ENCODE data around the gene LSP1. TPM values are rescaled to one million over a fixed set of nuclear protein-coding genes. Genes with fewer than 3 reads are reported as not detected.

The LSP1 gene
- total RNA-seq, 1 donor from 2014 or later, result 78.2 TPM

GRCh38 chr11:1919391-1920127 is 66.7 kb downstream of the LSP1 start, which contains the start of gene TNNT3:
TSS of gene TNNT3 (plus strand) at chr11:1919703. CDS start at chr11:1922875, 3,172 bp downstream.
- H3K4me3 ChIP-seq, result no peak within 1 kb of the TSS
- H3K9me3 ChIP-seq, result no peaks in the 10 kb centered on the region
- ATAC-seq, result no peak
- no peak for DNase-seq
- no peak within 1 kb of the TSS for H3K27ac ChIP-seq
- no peak for TF ChIP-seq CTCF (IDR thresholded peaks at IDR 0.05)
- no peaks in the 10 kb centered on the region for H3K4me1 ChIP-seq
- no peaks in the 10 kb centered on the region for H3K36me3 ChIP-seq
- H3K27me3 ChIP-seq, result no peaks in the 10 kb centered on the region
- intact Hi-C loops (cut with DNase I), result no loop called here

DNA sequence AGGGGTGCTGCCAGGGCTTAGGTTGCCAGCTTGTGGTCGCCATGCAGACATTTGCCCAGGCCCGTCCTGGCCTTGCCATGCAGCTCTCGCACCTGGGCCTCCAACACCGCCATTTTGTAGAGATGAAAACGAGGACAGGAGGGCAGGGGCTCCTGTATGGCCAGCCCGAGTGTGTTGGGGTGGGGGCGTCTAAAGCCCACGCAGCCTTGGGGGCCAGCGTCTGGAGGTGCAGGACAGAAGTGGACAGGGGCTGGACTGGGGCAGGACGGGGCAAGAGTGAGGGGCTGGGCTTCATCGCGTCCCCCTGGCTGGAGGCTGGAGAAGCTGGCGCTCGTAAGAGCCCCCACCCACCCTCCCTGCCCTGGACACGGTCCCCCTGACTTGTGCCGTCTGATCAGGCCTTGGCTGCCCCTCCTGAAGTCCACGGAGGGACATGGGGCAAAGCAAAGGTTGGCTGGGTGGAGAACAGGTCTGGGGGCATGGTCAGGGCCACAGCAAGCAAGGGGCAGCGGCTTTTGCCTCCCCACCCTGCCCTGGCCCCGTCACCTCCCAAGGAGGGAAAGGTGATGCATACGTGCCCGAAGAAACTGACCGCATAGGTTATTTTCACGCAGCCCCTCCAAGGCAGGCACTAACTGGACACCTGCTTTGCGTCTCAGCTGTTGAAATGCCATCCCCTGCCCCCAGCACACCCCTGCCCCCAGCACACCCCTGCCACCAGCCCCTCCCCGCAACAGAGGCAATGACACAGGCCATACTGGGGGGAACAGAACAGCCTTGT is 67.4 kb downstream of the LSP1 start:
- no peak for TF ChIP-seq CTCF (IDR thresholded peaks at IDR 0.05)
- H3K4me3 ChIP-seq, result no peak overlapping the region
- H3K27ac ChIP-seq, result no peak overlapping the region
- intact Hi-C loops (cut with DNase I), result no loop called here
- ATAC-seq, result no peak
- no peaks in the 10 kb centered on the region for H3K27me3 ChIP-seq
- H3K36me3 ChIP-seq, result no peaks in the 10 kb centered on the region
- no peaks in the 10 kb centered on the region for H3K4me1 ChIP-seq
- no peak for DNase-seq
- no peaks in the 10 kb centered on the region for H3K9me3 ChIP-seq

GRCh38 chr11:1920909-1921573 is 68.2 kb downstream of the LSP1 start:
- Histone ChIP-seq H3K4me3 (no peak overlapping the region), H3K4me1 (no peaks in the 10 kb centered on the region), H3K27me3 (no peaks in the 10 kb centered on the region), H3K9me3 (no peaks in the 10 kb centered on the region), H3K36me3 (no peaks in the 10 kb centered on the region), H3K27ac (no peak overlapping the region)
- intact Hi-C loops (cut with DNase I), result no loop called here
- no peak for DNase-seq
- no peak for TF ChIP-seq CTCF (IDR thresholded peaks at IDR 0.05)
- no peak for ATAC-seq

- intact Hi-C loops (cut with DNase I), result no loop called here
- Histone ChIP-seq H3K27ac (no peak overlapping the region), H3K4me1 (no peaks in the 10 kb centered on the region), H3K9me3 (no peaks in the 10 kb centered on the region), H3K36me3 (no peaks in the 10 kb centered on the region), H3K4me3 (no peak overlapping the region), H3K27me3 (no peaks in the 10 kb centered on the region)
- no peak for TF ChIP-seq CTCF (IDR thresholded peaks at IDR 0.05)
- ATAC-seq, result no peak
- no peak for DNase-seq
These were observed 68.8 kb downstream of the LSP1 start for GRCh38 chr11:1921574-1922141.

DNA sequence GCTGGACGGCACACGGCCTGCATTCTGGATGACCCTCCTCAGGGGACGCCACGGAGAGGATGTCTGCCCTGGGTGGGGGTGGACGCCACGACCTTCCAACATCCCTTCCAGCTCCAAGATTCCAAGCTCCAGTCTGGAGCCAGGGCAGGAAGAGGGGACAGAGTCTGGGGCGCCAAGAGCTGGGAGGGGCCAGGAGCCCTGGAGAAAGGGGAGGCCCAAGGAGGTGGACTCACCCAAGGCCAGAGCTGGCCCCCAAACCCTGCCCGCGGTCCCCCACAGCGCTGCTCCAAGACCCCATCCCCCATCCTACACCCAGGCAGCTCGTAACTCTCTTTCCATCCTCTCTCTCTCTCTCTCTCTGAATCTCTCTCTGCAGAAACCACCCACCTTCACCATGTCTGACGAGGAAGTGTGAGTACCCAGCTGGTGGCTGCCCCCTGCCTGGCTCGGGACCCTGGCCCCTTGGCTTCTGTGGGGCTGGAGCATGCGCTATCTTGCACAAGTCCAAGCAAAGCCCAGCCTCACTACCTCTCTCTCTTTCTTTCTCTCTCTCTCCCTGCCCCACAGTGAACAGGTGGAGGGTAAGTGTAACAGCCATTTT is 69.7 kb downstream of the LSP1 start:
- no peak for TF ChIP-seq CTCF (IDR thresholded peaks at IDR 0.05)
- no peaks in the 10 kb centered on the region for H3K9me3 ChIP-seq
- DNase-seq (no peak), ATAC-seq (no peak)
- H3K36me3 ChIP-seq, result no peaks in the 10 kb centered on the region
- no peak overlapping the region for H3K27ac ChIP-seq
- H3K4me1 ChIP-seq, result no peaks in the 10 kb centered on the region
- no peak overlapping the region for H3K4me3 ChIP-seq
- no peaks in the 10 kb centered on the region for H3K27me3 ChIP-seq
- intact Hi-C loops (cut with DNase I), result no loop called here
